Measurements from ENCODE around the gene USP22.

DNA sequence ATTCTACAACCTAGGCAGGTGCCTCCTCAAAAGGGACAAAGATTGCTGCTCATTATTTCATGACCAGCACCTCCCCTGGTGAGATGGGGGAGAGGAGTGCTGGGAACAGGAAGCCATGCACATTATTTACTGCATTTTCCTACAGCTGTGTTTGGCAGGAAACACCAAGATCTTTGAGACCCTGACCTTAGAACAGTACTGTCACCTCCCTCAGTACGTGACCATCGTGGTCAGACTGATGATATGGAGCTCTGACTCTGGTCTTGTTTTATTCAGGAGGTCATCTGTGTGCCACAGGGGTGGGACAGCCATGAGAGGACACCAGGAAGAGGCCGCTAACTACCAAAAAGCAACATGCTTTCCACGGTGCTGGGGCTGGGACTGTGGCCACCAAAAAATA, 37.4 kb downstream of the USP22 start:
- TF ChIP-seq MTA1 (CRISPR knock-in tag; IDR thresholded peaks at IDR 0.05; ENCODE audit: borderline replicate concordance) (no peak), PLSCR1 (CRISPR knock-in tag; IDR thresholded peaks at IDR 0.05; ENCODE audit: borderline replicate concordance) (no peak), SMAD3 (CRISPR knock-in tag; IDR thresholded peaks at IDR 0.05) (no peak), ZNF274 (CRISPR knock-in tag; IDR thresholded peaks at IDR 0.05) (no peak), ZNF30 (CRISPR knock-in tag; IDR thresholded peaks at IDR 0.05) (no peak), MYC (CRISPR knock-in tag; IDR thresholded peaks at IDR 0.05; ENCODE audit: borderline replicate concordance) (no peak), SCMH1 (CRISPR knock-in tag; IDR thresholded peaks at IDR 0.05; ENCODE audit: borderline replicate concordance) (no peak), JUND (CRISPR knock-in tag; IDR thresholded peaks at IDR 0.05) (no peak)
